ENCODE measurements around the gene MYRF.

MYRF gene

DNA sequence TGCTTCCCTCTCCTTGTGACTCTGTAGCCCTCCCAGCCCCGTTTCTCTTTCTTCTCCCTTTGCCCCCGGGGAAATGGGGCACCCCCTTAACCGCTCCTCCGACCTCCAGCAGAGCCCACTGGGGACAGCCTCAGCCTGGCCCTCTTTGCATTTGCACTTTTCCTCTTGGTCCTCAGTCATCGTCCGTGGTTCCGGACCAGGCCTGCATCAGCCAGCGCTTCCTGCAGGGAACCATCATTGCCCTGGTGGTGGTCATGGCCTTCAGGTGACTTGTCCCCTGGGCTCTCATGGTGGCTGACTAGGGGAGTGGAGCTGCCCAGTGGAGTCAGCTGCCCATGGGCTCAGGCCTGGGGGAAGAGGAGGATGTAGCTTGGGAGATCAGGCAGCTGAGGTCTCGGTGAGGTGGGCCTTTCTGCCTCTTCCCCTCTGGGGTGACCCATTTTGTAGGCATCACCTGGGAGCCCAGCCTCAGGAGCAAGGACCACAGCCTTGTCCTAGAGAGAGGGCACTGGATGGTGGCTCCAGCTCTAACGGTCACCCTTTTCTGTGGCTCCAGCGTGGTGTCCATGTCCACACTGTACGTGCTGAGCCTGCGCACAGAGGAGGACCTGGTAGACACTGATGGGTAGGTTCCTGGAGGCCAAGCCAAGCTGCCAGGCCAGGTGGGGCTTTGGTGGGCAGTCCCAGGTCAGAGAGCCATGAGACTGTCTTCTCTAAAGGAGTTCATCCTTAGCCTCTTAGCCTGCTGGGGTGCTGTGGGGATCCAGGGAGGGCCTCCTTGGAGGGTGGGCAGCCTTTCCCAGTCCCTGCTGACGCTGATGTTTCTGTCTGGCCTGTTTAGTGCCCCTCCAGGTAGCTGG is 27.5 kb downstream of the MYRF start:
- Histone ChIP-seq H3K27me3 (replicated peaks in 2 of 5; ENCODE audit: control insufficient read depth in 4 of 5, insufficient read depth in 5 of 5, low read length in 4 of 5) (peaks cover 0 to 9% (median 0%) of the 10 kb centered on the region in 5 experiments), H3K9me3 (ENCODE audit: control extremely low read depth in 1 of 5, control insufficient read depth in 4 of 5, insufficient read depth in 2 of 5, low read depth in 1 of 5, low read length in 4 of 5) (no peaks in the 10 kb centered on the region), H3K4me1 (ENCODE audit: control extremely low read depth in 1 of 4, control insufficient read depth in 4 of 4, insufficient read depth in 4 of 4, low read length in 3 of 4) (peaks cover 0 to 19% (median 12%) of the 10 kb centered on the region in 4 experiments), H3K36me3 (ENCODE audit: control insufficient read depth in 4 of 4, insufficient read depth in 4 of 4, low read length in 3 of 4) (peaks cover 0 to 6% (median 3%) of the 10 kb centered on the region in 4 experiments), H3K27ac (ENCODE audit: insufficient read depth in 1 of 2, low read depth in 1 of 2, low read length in 2 of 2, poor library complexity in 1 of 2, severe bottlenecking in 2 of 2) (no peak overlapping the region), H3K4me3 (ENCODE audit: control insufficient read depth in 1 of 7, extremely low read depth in 1 of 7, insufficient read depth in 4 of 7, low read depth in 2 of 7, low read length in 6 of 7) (no peak overlapping the region)
- CTCF ChIA-PET, result interaction anchor here (0.6 to 1.6 kb wide), 6 partner anchors 8 to 32 kb away, joined by 3 to 11 read pairs (median 4); no protein-coding TSS in a partner anchor
- no peak for DNase-seq
- 97% methylated on average over 14 of the region's 14 CpGs for WGBS (ENCODE audit: insufficient coverage)
- POLR2A ChIA-PET, result interaction anchor here (0.6 kb wide), 1 partner anchor 302 kb away, joined by 3 read pairs; no protein-coding TSS in a partner anchor

DNA sequence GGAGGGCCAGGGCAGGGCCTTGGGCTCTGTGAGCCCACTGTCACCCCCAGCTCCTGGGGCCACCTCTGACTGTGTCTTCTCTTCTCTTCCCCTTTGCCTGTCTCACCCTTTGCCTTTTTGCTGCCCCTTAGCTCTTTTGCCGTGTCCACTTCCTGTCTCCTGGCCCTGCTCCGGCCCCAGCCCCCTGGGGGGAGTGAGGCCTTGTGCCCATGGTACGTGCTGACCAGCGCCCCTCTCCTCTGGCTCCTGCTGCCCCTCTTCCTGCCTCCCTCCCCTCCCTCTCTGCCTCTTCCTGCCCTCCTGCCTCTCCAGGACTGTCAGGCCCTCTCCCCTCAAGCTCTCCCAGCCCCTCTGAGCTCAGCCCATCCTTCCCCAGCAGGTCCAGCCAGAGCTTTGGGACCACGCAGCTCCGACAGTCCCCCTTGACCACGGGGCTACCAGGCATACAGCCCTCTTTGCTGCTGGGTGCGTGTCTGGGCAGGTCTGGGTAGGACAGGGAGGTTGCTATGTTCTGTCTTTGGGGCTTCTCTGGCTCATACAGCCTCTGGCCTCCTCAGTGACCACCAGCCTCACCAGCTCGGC is 28.2 kb downstream of the MYRF start:
- H3K36me3 ChIP-seq (ENCODE audit: control insufficient read depth in 4 of 4, insufficient read depth in 4 of 4, low read length in 3 of 4), result peaks cover 0 to 14% (median 8%) of the 10 kb centered on the region in 4 experiments
- no peak overlapping the region for H3K4me3 ChIP-seq (ENCODE audit: control insufficient read depth in 1 of 7, extremely low read depth in 1 of 7, insufficient read depth in 4 of 7, low read depth in 2 of 7, low read length in 6 of 7)
- no peak overlapping the region for H3K27ac ChIP-seq (ENCODE audit: insufficient read depth in 1 of 2, low read depth in 1 of 2, low read length in 2 of 2, poor library complexity in 1 of 2, severe bottlenecking in 2 of 2)
- H3K27me3 ChIP-seq (replicated peaks in 2 of 5; ENCODE audit: control insufficient read depth in 4 of 5, insufficient read depth in 5 of 5, low read length in 4 of 5), result peaks cover 0 to 9% (median 0%) of the 10 kb centered on the region in 5 experiments
- ChIA-PET CTCF (interaction anchor here (1.1 to 1.6 kb wide), 3 partner anchors 10 to 27 kb away, joined by 3 to 5 read pairs (median 4); no protein-coding TSS in a partner anchor), POLR2A (no interaction called here)
- no peak for DNase-seq
- 92% methylated on average over 9 of the region's 9 CpGs for WGBS (ENCODE audit: insufficient coverage)
- no peaks in the 10 kb centered on the region for H3K9me3 ChIP-seq (ENCODE audit: control extremely low read depth in 1 of 5, control insufficient read depth in 4 of 5, insufficient read depth in 2 of 5, low read depth in 1 of 5, low read length in 4 of 5)
- H3K4me1 ChIP-seq (ENCODE audit: control extremely low read depth in 1 of 4, control insufficient read depth in 4 of 4, insufficient read depth in 4 of 4, low read length in 3 of 4), result peaks cover 0 to 19% (median 12%) of the 10 kb centered on the region in 4 experiments

DNA sequence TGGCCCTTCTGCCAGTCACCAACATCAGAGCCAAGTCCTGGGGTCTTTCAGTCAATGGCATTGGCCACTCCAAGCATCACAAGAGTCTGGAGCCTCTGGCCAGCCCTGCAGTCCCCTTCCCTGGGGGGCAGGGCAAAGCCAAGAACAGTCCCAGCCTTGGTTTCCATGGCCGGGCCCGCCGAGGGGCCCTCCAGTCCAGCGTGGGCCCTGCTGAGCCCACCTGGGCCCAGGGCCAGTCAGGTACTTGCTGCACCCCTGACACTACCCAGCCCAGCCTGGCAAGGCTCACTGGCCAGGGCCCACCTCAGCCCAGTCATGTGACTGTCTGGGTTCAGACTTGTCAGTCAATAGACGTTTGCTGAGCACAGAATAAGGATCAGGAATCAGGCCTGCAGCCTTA is 29.1 kb downstream of the MYRF start:
- WGBS (ENCODE audit: insufficient coverage), result 96% methylated on average over 4 of the region's 5 CpGs
- Histone ChIP-seq H3K36me3 (ENCODE audit: control insufficient read depth in 4 of 4, insufficient read depth in 4 of 4, low read length in 3 of 4) (peaks cover 0 to 22% (median 15%) of the 10 kb centered on the region in 4 experiments), H3K4me1 (ENCODE audit: control extremely low read depth in 1 of 4, control insufficient read depth in 4 of 4, insufficient read depth in 4 of 4, low read length in 3 of 4) (peaks cover 0 to 19% (median 12%) of the 10 kb centered on the region in 4 experiments), H3K9me3 (ENCODE audit: control extremely low read depth in 1 of 5, control insufficient read depth in 4 of 5, insufficient read depth in 2 of 5, low read depth in 1 of 5, low read length in 4 of 5) (no peaks in the 10 kb centered on the region), H3K4me3 (ENCODE audit: control insufficient read depth in 1 of 7, extremely low read depth in 1 of 7, insufficient read depth in 4 of 7, low read depth in 2 of 7, low read length in 6 of 7) (no peak overlapping the region), H3K27ac (ENCODE audit: insufficient read depth in 1 of 2, low read depth in 1 of 2, low read length in 2 of 2, poor library complexity in 1 of 2, severe bottlenecking in 2 of 2) (no peak overlapping the region), H3K27me3 (replicated peaks in 2 of 5; ENCODE audit: control insufficient read depth in 4 of 5, insufficient read depth in 5 of 5, low read length in 4 of 5) (peaks cover 0 to 9% (median 0%) of the 10 kb centered on the region in 5 experiments)
- ChIA-PET POLR2A (no interaction called here), CTCF (interaction anchor here (1.4 to 1.6 kb wide), 2 partner anchors 15 to 34 kb away, joined by 3 to 6 read pairs; no protein-coding TSS in a partner anchor)
- DNase-seq, result no peak

DNA sequence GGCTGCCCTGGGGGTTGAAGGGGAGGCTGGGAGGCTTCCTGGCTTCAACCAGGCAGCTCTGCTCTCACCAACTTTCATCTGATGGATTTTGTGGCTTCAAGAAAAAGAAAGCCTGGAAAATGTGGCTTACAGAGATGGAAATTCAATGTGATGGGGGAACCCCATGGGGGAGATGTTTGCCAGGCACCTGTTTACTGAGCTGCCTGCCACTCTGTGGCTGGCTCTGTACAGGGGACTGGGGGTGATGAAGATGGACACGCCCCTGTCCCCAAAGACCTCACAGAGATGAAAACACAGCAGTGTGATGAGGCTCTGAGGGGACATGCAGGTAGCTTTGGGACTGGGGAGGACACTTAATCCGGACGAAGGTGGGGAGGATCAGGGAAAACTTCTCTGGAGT is 29.9 kb downstream of the MYRF start:
- H3K4me3 ChIP-seq (ENCODE audit: control insufficient read depth in 1 of 7, extremely low read depth in 1 of 7, insufficient read depth in 4 of 7, low read depth in 2 of 7, low read length in 6 of 7), result no peak overlapping the region

DNA sequence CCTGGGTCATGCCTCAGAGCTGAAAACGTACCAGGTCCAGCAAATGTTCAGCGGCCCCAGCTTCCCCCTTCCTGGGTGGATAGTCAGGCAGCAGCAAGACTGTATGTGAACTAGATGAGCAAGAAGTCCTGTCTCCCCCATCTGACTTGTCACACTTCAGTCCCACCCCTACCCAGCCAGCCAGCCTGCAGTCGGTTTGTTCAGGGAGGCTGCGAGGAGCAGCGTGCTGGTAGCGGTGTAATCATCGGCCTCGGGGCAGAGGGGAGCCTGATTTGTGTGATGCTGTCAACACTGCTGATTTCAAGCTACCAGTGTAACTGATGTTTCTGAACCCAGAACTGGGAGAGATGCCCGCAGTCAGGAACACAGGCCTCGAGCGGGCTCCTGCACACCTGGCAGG is 30.4 kb downstream of the MYRF start:
- Histone ChIP-seq H3K4me3 (ENCODE audit: control insufficient read depth in 1 of 7, extremely low read depth in 1 of 7, insufficient read depth in 4 of 7, low read depth in 2 of 7, low read length in 6 of 7) (no peak overlapping the region), H3K4me1 (ENCODE audit: control extremely low read depth in 1 of 4, control insufficient read depth in 4 of 4, insufficient read depth in 4 of 4, low read length in 3 of 4) (peaks cover 0 to 13% (median 1%) of the 10 kb centered on the region in 4 experiments), H3K27ac (ENCODE audit: insufficient read depth in 1 of 2, low read depth in 1 of 2, low read length in 2 of 2, poor library complexity in 1 of 2, severe bottlenecking in 2 of 2) (no peak overlapping the region), H3K9me3 (ENCODE audit: control extremely low read depth in 1 of 5, control insufficient read depth in 4 of 5, insufficient read depth in 2 of 5, low read depth in 1 of 5, low read length in 4 of 5) (no peaks in the 10 kb centered on the region), H3K27me3 (replicated peaks in 2 of 5; ENCODE audit: control insufficient read depth in 4 of 5, insufficient read depth in 5 of 5, low read length in 4 of 5) (peaks cover 0 to 7% (median 0%) of the 10 kb centered on the region in 5 experiments), H3K36me3 (ENCODE audit: control insufficient read depth in 4 of 4, insufficient read depth in 4 of 4, low read length in 3 of 4) (peaks cover 6 to 34% (median 27%) of the 10 kb centered on the region in 4 experiments)
- over 99% methylated on average over 11 of the region's 11 CpGs for WGBS (ENCODE audit: insufficient coverage)
- ChIA-PET CTCF (interaction anchor here (1.2 to 1.6 kb wide), 3 partner anchors 9 to 35 kb away, joined by 3 to 6 read pairs (median 4); no protein-coding TSS in a partner anchor), POLR2A (no interaction called here)
- DNase-seq, result no peak

More for the DNA sequence above, 29.9 kb downstream of the MYRF start:
- CTCF ChIA-PET, result interaction anchor here (1.2 to 1.6 kb wide), 3 partner anchors 9 to 35 kb away, joined by 3 to 6 read pairs (median 4); no protein-coding TSS in a partner anchor
- peaks cover 6 to 29% (median 21%) of the 10 kb centered on the region in 4 experiments for H3K36me3 ChIP-seq (ENCODE audit: control insufficient read depth in 4 of 4, insufficient read depth in 4 of 4, low read length in 3 of 4)
- peaks cover 0 to 17% (median 6%) of the 10 kb centered on the region in 4 experiments for H3K4me1 ChIP-seq (ENCODE audit: control extremely low read depth in 1 of 4, control insufficient read depth in 4 of 4, insufficient read depth in 4 of 4, low read length in 3 of 4)
- POLR2A ChIA-PET, result no interaction called here
- DNase-seq, result no peak
- H3K27me3 ChIP-seq (replicated peaks in 2 of 5; ENCODE audit: control insufficient read depth in 4 of 5, insufficient read depth in 5 of 5, low read length in 4 of 5), result peaks cover 0 to 9% (median 0%) of the 10 kb centered on the region in 5 experiments
- no peak overlapping the region for H3K27ac ChIP-seq (ENCODE audit: insufficient read depth in 1 of 2, low read depth in 1 of 2, low read length in 2 of 2, poor library complexity in 1 of 2, severe bottlenecking in 2 of 2)
- H3K9me3 ChIP-seq (ENCODE audit: control extremely low read depth in 1 of 5, control insufficient read depth in 4 of 5, insufficient read depth in 2 of 5, low read depth in 1 of 5, low read length in 4 of 5), result no peaks in the 10 kb centered on the region
- 96% methylated on average over 3 of the region's 3 CpGs for WGBS (ENCODE audit: insufficient coverage)

DNA sequence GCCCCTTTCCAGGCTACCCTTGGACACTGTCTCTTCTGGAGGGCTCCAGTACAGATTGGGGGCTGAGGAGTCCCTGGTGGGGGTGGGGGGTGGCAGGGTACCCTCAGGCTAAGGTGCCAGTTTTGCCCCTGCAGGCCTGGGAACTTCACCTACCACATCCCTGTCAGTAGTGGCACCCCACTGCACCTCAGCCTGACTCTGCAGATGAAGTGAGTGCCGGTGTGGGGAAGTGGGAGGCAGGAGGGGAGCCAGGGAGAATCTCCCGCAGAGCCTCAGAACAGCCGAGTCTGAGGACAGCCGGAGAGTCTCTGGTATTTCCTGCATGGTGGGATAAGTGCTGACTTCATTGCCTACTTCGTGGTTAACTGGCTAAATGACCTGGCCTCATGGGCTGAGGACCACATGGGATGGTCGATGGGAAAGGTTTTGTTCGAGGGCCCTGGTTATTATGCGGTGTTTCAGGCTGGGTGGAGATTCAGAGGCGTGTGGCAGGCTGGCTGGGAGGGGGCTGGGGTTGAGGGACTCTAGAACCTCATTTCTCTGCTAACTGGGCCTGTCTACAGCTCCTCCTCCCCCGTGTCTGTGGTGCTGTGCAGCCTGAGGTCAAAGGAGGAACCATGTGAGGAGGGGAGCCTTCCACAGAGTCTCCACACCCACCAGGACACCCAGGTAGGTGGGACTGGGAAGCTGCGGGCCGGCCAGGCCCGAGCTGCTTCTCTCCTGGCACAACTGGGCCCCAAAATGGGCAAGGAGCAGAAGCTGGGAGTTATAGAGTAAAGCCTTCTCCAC is 31.5 kb downstream of the MYRF start:
- Histone ChIP-seq H3K9me3 (ENCODE audit: control extremely low read depth in 1 of 5, control insufficient read depth in 4 of 5, insufficient read depth in 2 of 5, low read depth in 1 of 5, low read length in 4 of 5) (no peaks in the 10 kb centered on the region), H3K4me1 (ENCODE audit: control extremely low read depth in 1 of 4, control insufficient read depth in 4 of 4, insufficient read depth in 4 of 4, low read length in 3 of 4) (peaks cover 0 to 11% (median 0%) of the 10 kb centered on the region in 4 experiments), H3K27me3 (replicated peaks in 2 of 5; ENCODE audit: control insufficient read depth in 4 of 5, insufficient read depth in 5 of 5, low read length in 4 of 5) (no peaks in the 10 kb centered on the region), H3K27ac (ENCODE audit: insufficient read depth in 1 of 2, low read depth in 1 of 2, low read length in 2 of 2, poor library complexity in 1 of 2, severe bottlenecking in 2 of 2) (no peak overlapping the region), H3K36me3 (ENCODE audit: control insufficient read depth in 4 of 4, insufficient read depth in 4 of 4, low read length in 3 of 4) (peaks cover 6 to 44% (median 33%) of the 10 kb centered on the region in 4 experiments), H3K4me3 (ENCODE audit: control insufficient read depth in 1 of 7, extremely low read depth in 1 of 7, insufficient read depth in 4 of 7, low read depth in 2 of 7, low read length in 6 of 7) (no peak overlapping the region)
- CTCF ChIA-PET, result interaction anchor here (4.5 kb wide), 1 partner anchor 13 kb away, joined by 25 read pairs; no protein-coding TSS in a partner anchor
- no peak for DNase-seq
- POLR2A ChIA-PET, result no interaction called here
- 90% methylated on average over 10 of the region's 13 CpGs for WGBS (ENCODE audit: insufficient coverage)
